ENCODE data around the gene SLC49A4.

The SLC49A4 gene

DNA sequence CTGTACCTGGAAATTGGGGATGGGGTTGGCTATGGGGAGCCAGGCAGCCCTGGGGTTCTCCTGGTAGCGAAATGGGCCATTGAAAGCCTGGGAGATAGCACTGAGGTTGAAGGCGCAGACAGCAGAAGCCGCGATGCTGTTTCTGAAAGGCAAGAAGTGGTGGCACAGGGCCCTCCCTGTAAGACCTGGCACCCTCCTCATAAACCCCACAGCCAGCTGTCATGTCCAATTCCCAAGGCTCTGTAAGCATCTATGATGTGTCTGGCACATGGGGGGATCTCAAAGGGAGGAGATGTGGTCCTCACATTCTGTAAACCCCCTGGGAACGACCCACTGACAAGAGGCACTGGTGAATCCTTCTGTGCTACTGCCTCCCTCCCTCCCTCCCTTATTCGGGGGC, 128.7 kb downstream of the SLC49A4 start:
- no peaks in the 10 kb centered on the region for H3K9me3 ChIP-seq (ENCODE audit: control insufficient read depth in 5 of 5, low read length in 5 of 5)
- H3K4me1 ChIP-seq (ENCODE audit: control insufficient read depth in 5 of 5, insufficient read depth in 5 of 5, low read length in 5 of 5) = peaks cover 0 to 6% (median 0%) of the 10 kb centered on the region in 5 donors
- no peak overlapping the region for H3K9ac ChIP-seq (ENCODE audit: low read length in 5 of 5)
- peaks cover 4 to 31% (median 21%) of the 10 kb centered on the region in 5 donors for H3K27me3 ChIP-seq (ENCODE audit: control insufficient read depth in 5 of 5, insufficient read depth in 4 of 5, low read length in 5 of 5)
- H3K27ac ChIP-seq (ENCODE audit: low read depth, low read length) = no peak overlapping the region
- no peaks in the 10 kb centered on the region for H3K36me3 ChIP-seq (ENCODE audit: control insufficient read depth in 5 of 5, insufficient read depth in 5 of 5, low read length in 5 of 5)
- H3K4me3 ChIP-seq (ENCODE audit: low read depth in 1 of 5, low read length in 5 of 5) = no peak overlapping the region

DNA sequence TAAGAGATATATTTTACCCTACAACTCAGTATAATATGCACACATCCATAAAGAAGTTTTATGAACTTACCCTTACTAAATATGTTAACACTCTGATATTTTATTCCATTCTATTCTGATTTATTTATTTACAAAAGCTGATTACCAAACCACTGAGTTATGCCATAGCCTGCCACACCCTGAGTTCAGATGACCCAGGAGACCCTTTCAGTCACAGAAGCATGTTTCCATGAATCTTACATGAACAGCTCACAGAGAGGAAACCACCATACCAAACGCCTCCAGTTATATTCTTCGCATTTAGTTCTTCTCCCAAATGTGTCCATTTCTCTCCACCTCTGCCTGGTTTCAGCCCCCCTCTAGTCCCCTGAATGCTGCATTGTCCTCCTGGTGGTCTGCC, 129.2 kb downstream of the SLC49A4 start:
- peaks cover 0 to 6% (median 0%) of the 10 kb centered on the region in 5 donors for H3K4me1 ChIP-seq (ENCODE audit: control insufficient read depth in 5 of 5, insufficient read depth in 5 of 5, low read length in 5 of 5)
- no peak overlapping the region for H3K27ac ChIP-seq (ENCODE audit: low read depth, low read length)
- H3K9me3 ChIP-seq (ENCODE audit: control insufficient read depth in 5 of 5, low read length in 5 of 5) = no peaks in the 10 kb centered on the region
- no peak overlapping the region for H3K9ac ChIP-seq (ENCODE audit: low read length in 5 of 5)
- H3K27me3 ChIP-seq (ENCODE audit: control insufficient read depth in 5 of 5, insufficient read depth in 4 of 5, low read length in 5 of 5) = peaks cover 4 to 35% (median 24%) of the 10 kb centered on the region in 5 donors
- no peaks in the 10 kb centered on the region for H3K36me3 ChIP-seq (ENCODE audit: control insufficient read depth in 5 of 5, insufficient read depth in 5 of 5, low read length in 5 of 5)
- no peak overlapping the region for H3K4me3 ChIP-seq (ENCODE audit: low read depth in 1 of 5, low read length in 5 of 5)

DNA sequence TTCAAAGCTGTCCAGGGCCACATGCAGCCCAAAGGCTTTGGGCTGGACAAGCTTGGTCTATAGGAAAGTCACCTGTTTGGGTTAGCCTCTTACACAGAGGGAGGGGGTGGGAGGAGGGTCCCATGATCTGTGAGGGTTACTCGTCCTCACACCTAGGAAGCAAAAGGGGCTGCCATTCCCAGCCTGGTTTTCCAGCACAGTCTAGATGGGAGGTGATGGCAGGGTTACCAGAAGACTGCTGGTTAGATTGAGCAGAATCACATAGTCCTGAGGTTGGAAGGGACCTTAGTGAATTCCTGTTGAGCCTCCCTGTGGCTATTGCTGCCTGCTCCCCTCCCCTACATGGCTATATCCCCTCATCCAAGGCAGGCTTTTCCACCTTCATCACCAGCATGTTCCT, 130.9 kb downstream of the SLC49A4 start:
- Histone ChIP-seq H3K36me3 (ENCODE audit: control insufficient read depth in 5 of 5, insufficient read depth in 5 of 5, low read length in 5 of 5) (no peaks in the 10 kb centered on the region), H3K27me3 (ENCODE audit: control insufficient read depth in 5 of 5, insufficient read depth in 4 of 5, low read length in 5 of 5) (peaks cover 4 to 36% (median 27%) of the 10 kb centered on the region in 5 donors), H3K9ac (ENCODE audit: low read length in 5 of 5) (no peak overlapping the region), H3K4me1 (ENCODE audit: control insufficient read depth in 5 of 5, insufficient read depth in 5 of 5, low read length in 5 of 5) (peaks cover 0 to 6% (median 0%) of the 10 kb centered on the region in 5 donors), H3K9me3 (ENCODE audit: control insufficient read depth in 5 of 5, low read length in 5 of 5) (no peaks in the 10 kb centered on the region), H3K4me3 (ENCODE audit: low read depth in 1 of 5, low read length in 5 of 5) (no peak overlapping the region), H3K27ac (ENCODE audit: low read depth, low read length) (no peak overlapping the region)

DNA sequence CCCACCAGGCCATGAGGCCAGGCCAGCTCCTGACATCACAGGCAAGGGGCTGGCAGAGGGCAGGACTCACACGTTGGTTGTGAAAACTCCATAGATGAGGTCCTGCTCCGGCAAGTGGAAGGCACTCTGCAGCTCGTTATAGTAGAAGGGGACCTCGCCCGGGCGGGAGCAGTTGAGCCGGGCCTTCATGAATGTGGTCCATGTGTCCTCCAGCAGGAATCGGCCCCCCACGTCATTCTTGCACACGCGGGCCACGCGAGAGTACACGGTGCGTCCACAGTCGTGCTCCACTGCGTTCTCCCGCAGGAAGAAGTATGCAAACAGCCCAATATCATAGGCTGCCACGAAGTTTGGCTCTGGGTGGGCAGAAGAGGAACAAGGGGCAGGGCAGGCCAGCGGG, 131.5 kb downstream of the SLC49A4 start:
- no peak overlapping the region for H3K9ac ChIP-seq (ENCODE audit: low read length in 5 of 5)
- H3K27me3 ChIP-seq (ENCODE audit: control insufficient read depth in 5 of 5, insufficient read depth in 4 of 5, low read length in 5 of 5) = peaks cover 4 to 30% (median 24%) of the 10 kb centered on the region in 5 donors

DNA sequence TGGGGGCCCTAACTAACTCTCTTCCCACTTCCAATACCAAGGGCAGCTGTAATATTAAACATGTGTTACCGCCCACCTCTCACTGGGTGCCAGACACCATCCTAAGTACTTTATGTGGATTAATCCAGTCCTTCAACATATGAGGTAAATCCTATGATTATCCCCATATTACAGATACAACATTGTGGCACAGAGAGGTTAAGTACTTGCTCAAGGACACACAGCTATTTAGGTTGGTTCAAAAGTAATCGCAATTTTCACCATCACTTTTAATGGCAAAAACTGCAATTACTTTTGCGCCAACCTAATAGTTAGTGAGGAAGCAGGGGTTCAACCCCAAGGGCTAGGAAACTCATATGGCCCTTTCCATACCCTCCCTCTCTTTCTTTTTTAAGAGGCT, 131.9 kb downstream of the SLC49A4 start:
- Histone ChIP-seq H3K27me3 (ENCODE audit: control insufficient read depth in 5 of 5, insufficient read depth in 4 of 5, low read length in 5 of 5) (peaks cover 4 to 25% (median 21%) of the 10 kb centered on the region in 5 donors), H3K27ac (ENCODE audit: low read depth, low read length) (no peak overlapping the region), H3K4me3 (ENCODE audit: low read depth in 1 of 5, low read length in 5 of 5) (no peak overlapping the region), H3K36me3 (ENCODE audit: control insufficient read depth in 5 of 5, insufficient read depth in 5 of 5, low read length in 5 of 5) (no peaks in the 10 kb centered on the region), H3K9ac (ENCODE audit: low read length in 5 of 5) (no peak overlapping the region), H3K9me3 (ENCODE audit: control insufficient read depth in 5 of 5, low read length in 5 of 5) (no peaks in the 10 kb centered on the region), H3K4me1 (ENCODE audit: control insufficient read depth in 5 of 5, insufficient read depth in 5 of 5, low read length in 5 of 5) (peaks cover 0 to 5% (median 0%) of the 10 kb centered on the region in 5 donors)

More for the DNA sequence above, 131.5 kb downstream of the SLC49A4 start:
- Histone ChIP-seq H3K9me3 (ENCODE audit: control insufficient read depth in 5 of 5, low read length in 5 of 5) (no peaks in the 10 kb centered on the region), H3K36me3 (ENCODE audit: control insufficient read depth in 5 of 5, insufficient read depth in 5 of 5, low read length in 5 of 5) (no peaks in the 10 kb centered on the region), H3K27ac (ENCODE audit: low read depth, low read length) (no peak overlapping the region), H3K4me3 (ENCODE audit: low read depth in 1 of 5, low read length in 5 of 5) (no peak overlapping the region), H3K4me1 (ENCODE audit: control insufficient read depth in 5 of 5, insufficient read depth in 5 of 5, low read length in 5 of 5) (peaks cover 0 to 6% (median 0%) of the 10 kb centered on the region in 5 donors)

DNA sequence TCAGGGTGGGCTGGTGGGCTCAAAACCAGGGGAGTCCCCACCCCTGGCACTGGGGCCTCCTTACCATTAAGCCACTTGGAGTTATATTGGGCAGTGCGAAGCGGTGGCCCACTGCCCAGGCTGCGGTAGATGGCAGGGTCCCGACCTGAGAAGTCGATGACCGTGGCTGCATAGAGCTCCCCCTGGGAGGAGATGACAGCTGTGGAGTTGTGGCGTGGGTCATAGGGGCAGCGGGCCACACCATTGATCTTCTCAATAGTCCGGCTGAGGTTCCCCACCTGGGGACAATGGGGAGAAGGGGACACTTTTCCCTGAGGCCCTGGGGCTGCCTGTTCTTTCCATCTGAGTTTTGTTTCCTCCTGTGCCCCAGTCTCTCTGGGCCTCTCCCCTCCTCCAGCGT, 132.9 kb downstream of the SLC49A4 start:
- Histone ChIP-seq H3K27ac (ENCODE audit: low read depth, low read length) (no peak overlapping the region), H3K27me3 (ENCODE audit: control insufficient read depth in 5 of 5, insufficient read depth in 4 of 5, low read length in 5 of 5) (peaks cover 0 to 23% (median 14%) of the 10 kb centered on the region in 5 donors), H3K36me3 (ENCODE audit: control insufficient read depth in 5 of 5, insufficient read depth in 5 of 5, low read length in 5 of 5) (no peaks in the 10 kb centered on the region), H3K4me1 (ENCODE audit: control insufficient read depth in 5 of 5, insufficient read depth in 5 of 5, low read length in 5 of 5) (no peaks in the 10 kb centered on the region), H3K9ac (ENCODE audit: low read length in 5 of 5) (no peak overlapping the region), H3K4me3 (ENCODE audit: low read depth in 1 of 5, low read length in 5 of 5) (no peak overlapping the region), H3K9me3 (ENCODE audit: control insufficient read depth in 5 of 5, low read length in 5 of 5) (no peaks in the 10 kb centered on the region)

DNA sequence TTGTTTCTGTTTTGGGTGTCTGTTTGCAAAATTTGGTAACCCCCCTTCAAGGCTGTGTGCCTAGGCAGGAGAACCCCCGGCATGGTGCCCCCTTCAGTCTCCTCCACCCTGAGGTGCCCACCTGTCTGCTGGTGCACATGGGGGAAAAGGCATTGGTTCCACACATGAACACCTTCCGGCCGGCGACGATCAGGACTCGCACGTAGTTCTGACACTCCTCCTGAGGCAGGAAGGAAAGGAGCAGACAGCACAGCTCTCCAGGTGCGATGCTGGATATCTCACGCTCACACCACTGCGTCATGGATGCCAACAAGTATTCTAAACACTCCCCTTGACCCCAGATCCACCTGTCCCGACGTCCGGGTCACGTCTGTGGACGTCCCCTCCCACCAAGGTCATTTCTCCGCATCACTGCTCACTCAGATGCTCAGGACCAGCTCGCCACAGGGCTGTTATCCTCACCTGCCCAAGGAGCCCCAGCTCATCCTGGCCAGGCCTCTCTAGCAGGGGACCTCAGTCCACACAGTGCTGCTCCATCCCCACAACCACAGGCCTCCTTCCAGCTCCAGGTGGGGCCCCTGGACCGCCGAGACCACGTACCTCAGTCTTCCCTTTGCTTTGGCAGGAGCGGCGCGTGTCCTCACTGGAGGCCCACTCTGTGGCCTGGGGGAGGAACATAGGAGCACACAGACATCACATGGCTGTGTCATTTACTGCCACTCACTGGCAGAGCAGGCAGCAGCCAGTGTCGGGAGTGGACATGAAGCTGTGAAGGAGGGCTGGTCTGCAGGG, 133.7 kb downstream of the SLC49A4 start:
- no peak overlapping the region for H3K9ac ChIP-seq (ENCODE audit: low read length in 5 of 5)

DNA sequence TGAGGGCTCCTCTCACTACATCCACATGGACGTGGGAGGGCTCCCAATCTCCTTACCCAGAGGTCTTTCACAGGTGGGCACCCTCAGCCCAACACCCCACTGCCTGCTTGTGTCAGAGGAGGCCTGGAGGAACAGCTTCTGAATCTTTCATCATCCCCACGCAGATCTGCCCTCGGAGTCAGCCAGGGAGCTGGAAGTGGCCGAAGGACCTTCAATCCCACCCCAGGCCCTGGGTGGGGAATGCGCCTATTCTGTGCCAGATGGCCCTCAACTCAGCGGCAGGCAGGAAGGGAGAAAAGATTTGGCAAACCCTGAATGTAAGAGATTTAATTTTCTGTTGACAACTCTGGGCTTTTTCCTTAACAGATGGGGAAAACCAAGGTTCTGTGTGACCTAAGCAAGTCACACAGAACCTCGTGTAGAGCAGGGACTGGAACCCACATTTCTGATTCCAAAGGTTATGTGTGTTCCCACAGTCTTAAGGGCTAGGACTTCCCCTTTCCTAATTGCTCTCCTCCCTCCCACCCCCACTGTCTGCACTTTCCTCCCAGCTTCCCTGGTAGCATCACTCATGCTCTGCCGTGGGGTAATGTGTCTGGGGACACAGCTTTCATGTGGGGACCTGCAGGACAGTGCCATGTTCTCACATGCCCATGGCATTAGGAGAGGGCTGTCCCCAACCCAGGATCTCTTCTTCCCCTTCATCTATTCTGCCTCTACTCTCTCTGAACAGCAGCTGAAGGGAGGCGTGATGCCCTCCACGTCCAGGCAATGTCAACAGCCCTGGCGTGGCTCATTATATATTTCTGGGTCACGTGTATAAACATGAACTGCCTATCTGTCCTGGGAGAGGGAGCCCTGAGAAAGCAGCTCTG, 134.6 kb downstream of the SLC49A4 start:
- no peak overlapping the region for H3K9ac ChIP-seq (ENCODE audit: low read length in 5 of 5)
- no peaks in the 10 kb centered on the region for H3K36me3 ChIP-seq (ENCODE audit: control insufficient read depth in 5 of 5, insufficient read depth in 5 of 5, low read length in 5 of 5)
- H3K4me1 ChIP-seq (ENCODE audit: control insufficient read depth in 5 of 5, insufficient read depth in 5 of 5, low read length in 5 of 5) = no peaks in the 10 kb centered on the region
- H3K9me3 ChIP-seq (ENCODE audit: control insufficient read depth in 5 of 5, low read length in 5 of 5) = no peaks in the 10 kb centered on the region
- no peak overlapping the region for H3K4me3 ChIP-seq (ENCODE audit: low read depth in 1 of 5, low read length in 5 of 5)
- peaks cover 0 to 19% (median 7%) of the 10 kb centered on the region in 5 donors for H3K27me3 ChIP-seq (ENCODE audit: control insufficient read depth in 5 of 5, insufficient read depth in 4 of 5, low read length in 5 of 5)
- no peak overlapping the region for H3K27ac ChIP-seq (ENCODE audit: low read depth, low read length)

More for the DNA sequence above, 133.7 kb downstream of the SLC49A4 start:
- H3K27me3 ChIP-seq (ENCODE audit: control insufficient read depth in 5 of 5, insufficient read depth in 4 of 5, low read length in 5 of 5) = peaks cover 0 to 19% (median 7%) of the 10 kb centered on the region in 5 donors
- H3K36me3 ChIP-seq (ENCODE audit: control insufficient read depth in 5 of 5, insufficient read depth in 5 of 5, low read length in 5 of 5) = no peaks in the 10 kb centered on the region
- no peak overlapping the region for H3K27ac ChIP-seq (ENCODE audit: low read depth, low read length)
- no peak overlapping the region for H3K4me3 ChIP-seq (ENCODE audit: low read depth in 1 of 5, low read length in 5 of 5)
- no peaks in the 10 kb centered on the region for H3K9me3 ChIP-seq (ENCODE audit: control insufficient read depth in 5 of 5, low read length in 5 of 5)
- no peaks in the 10 kb centered on the region for H3K4me1 ChIP-seq (ENCODE audit: control insufficient read depth in 5 of 5, insufficient read depth in 5 of 5, low read length in 5 of 5)

DNA sequence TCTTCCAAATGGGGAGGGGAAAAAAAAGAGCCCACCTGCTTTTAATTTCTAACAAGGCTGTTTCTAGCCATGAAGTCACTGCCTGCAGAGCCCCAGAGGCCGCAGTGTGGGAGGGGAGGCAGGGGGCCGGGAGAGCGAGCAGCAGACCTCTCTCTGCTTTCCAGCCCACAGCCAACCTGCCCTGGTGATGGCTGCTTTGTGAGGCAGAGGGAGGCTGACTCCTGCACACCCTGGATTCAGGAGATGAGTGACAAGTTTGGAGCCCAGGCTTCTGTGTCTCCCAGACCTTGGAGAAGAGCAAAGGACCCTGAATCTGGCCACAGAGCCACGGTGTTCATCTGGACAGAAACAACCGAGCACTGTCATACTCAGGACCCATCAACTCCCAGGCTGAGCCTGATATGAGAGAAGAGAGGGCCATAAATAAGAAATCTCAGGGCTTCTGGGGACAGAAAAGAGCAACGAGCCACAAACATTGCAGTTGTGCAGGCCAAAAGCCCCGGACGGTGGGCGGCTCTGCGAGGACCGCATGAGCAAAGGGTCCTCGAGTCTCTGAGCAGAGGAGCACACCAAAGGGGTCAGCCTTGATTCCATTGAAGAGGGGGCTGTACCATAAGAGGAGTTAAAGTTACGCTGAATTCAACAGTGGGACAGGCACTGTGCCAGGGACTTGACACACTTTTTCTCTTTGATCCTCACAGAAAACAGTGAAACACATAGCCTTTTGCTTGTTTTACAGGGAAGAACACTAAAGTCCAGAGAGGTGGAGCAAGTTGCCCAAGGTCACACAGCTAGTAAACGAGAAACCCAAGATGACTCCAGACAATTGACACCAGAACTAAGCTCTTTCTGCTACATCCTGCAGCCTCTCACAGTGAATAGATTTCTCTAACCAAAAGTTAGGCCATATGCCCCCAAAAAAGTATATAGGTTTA, 135.5 kb downstream of the SLC49A4 start:
- Histone ChIP-seq H3K27ac (ENCODE audit: low read depth, low read length) (no peak overlapping the region), H3K36me3 (ENCODE audit: control insufficient read depth in 5 of 5, insufficient read depth in 5 of 5, low read length in 5 of 5) (no peaks in the 10 kb centered on the region), H3K9ac (ENCODE audit: low read length in 5 of 5) (no peak overlapping the region), H3K4me1 (ENCODE audit: control insufficient read depth in 5 of 5, insufficient read depth in 5 of 5, low read length in 5 of 5) (no peaks in the 10 kb centered on the region), H3K4me3 (ENCODE audit: low read depth in 1 of 5, low read length in 5 of 5) (no peak overlapping the region), H3K27me3 (ENCODE audit: control insufficient read depth in 5 of 5, insufficient read depth in 4 of 5, low read length in 5 of 5) (peaks cover 0 to 19% (median 7%) of the 10 kb centered on the region in 5 donors), H3K9me3 (ENCODE audit: control insufficient read depth in 5 of 5, low read length in 5 of 5) (no peaks in the 10 kb centered on the region)

Measured in subcutaneous abdominal adipose tissue (tissue), 5 donors.